ENCODE measurements around the gene SLCO2B1.

The SLCO2B1 gene

DNA sequence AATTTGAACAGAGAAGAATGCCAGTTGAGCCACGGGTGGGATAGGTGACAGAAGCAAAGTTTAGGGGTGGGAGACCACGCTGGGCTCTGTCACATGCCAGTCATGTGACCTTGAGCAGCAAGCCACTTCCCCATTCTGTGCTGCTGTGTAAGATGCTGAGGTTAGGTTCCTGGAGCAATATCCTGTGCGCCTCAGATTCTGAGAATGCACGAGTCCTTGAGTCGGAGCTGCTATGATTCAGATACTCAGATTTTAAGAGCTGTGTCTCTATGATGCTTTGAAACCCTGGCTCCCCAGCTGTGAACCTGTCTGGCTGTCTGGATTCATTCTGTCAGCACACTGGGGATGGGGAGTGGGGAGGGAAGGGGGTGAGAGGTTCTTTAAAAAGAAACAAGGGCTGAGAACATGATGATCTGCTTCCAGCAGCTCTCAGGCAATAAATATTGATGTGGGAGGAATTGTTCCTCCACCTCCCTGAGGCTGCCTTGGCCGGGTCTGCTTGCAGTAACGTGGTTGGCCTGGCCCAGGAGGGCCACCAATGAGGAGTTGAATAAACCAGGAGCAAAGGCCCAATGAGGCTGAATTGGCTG is 24.0 kb downstream of the SLCO2B1 start:
- peaks cover 8% of the 10 kb centered on the region for H3K4me1 ChIP-seq (ENCODE audit: control insufficient read depth, low read length)
- no peak overlapping the region for H3K4me3 ChIP-seq (ENCODE audit: low read length)
- H3K27ac ChIP-seq (ENCODE audit: low read depth, low read length) = no peak overlapping the region
- H3K4me2 ChIP-seq (ENCODE audit: low read length) = no peak overlapping the region
- H3K79me2 ChIP-seq (ENCODE audit: control insufficient read depth, low read length) = no peaks in the 10 kb centered on the region
- no peak for TF ChIP-seq EZH2phosphoT487 (IDR thresholded peaks at IDR 0.05; ENCODE audit: borderline replicate concordance, low read length)
- H3K9me3 ChIP-seq (ENCODE audit: control insufficient read depth, insufficient read depth, low read length) = no peaks in the 10 kb centered on the region
- no peaks in the 10 kb centered on the region for H3F3A ChIP-seq (ENCODE audit: control insufficient read depth, insufficient read depth)
- H3K9me2 ChIP-seq (replicated peaks; ENCODE audit: control insufficient read depth, low read length) = no peaks in the 10 kb centered on the region
- no peaks in the 10 kb centered on the region for H4K20me1 ChIP-seq (ENCODE audit: control insufficient read depth, insufficient read depth, low read depth, low read length)
- no peaks in the 10 kb centered on the region for H3K27me3 ChIP-seq (ENCODE audit: control insufficient read depth, low read length)
- H3K36me3 ChIP-seq (ENCODE audit: control insufficient read depth, low read length) = no peaks in the 10 kb centered on the region

DNA sequence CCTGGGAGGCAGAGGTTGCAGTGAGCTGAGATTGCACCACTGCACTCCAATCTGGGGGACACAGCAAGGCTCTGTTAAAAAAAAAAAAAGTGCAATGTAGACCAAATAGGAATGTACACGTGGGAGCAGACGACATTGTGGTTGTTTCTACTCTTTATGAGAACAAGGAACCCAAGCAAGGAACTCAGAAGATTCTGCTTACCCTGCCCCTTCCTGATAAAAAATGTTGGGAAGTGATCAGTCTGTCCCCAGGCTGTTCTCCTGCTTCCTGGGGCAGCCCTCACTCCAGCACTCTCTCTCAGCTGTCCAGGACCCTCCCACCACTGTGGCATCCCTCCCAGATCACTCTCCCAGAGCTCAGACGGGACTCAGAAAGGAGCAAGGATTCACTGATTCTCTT is 31.8 kb downstream of the SLCO2B1 start:
- H3K9me3 ChIP-seq (ENCODE audit: control insufficient read depth, insufficient read depth, low read length) = no peaks in the 10 kb centered on the region
- H3F3A ChIP-seq (ENCODE audit: control insufficient read depth, insufficient read depth) = no peaks in the 10 kb centered on the region
- no peaks in the 10 kb centered on the region for H3K4me1 ChIP-seq (ENCODE audit: control insufficient read depth, low read length)
- H3K4me2 ChIP-seq (ENCODE audit: low read length) = no peak overlapping the region
- no peaks in the 10 kb centered on the region for H3K9me2 ChIP-seq (replicated peaks; ENCODE audit: control insufficient read depth, low read length)
- no peaks in the 10 kb centered on the region for H4K20me1 ChIP-seq (ENCODE audit: control insufficient read depth, insufficient read depth, low read depth, low read length)
- H3K4me3 ChIP-seq (ENCODE audit: low read length) = no peak overlapping the region
- no peaks in the 10 kb centered on the region for H3K79me2 ChIP-seq (ENCODE audit: control insufficient read depth, low read length)
- no peak overlapping the region for H3K27ac ChIP-seq (ENCODE audit: low read depth, low read length)
- TF ChIP-seq EZH2phosphoT487 (IDR thresholded peaks at IDR 0.05; ENCODE audit: borderline replicate concordance, low read length) = no peak
- TF ChIP-seq, protein P1, sequence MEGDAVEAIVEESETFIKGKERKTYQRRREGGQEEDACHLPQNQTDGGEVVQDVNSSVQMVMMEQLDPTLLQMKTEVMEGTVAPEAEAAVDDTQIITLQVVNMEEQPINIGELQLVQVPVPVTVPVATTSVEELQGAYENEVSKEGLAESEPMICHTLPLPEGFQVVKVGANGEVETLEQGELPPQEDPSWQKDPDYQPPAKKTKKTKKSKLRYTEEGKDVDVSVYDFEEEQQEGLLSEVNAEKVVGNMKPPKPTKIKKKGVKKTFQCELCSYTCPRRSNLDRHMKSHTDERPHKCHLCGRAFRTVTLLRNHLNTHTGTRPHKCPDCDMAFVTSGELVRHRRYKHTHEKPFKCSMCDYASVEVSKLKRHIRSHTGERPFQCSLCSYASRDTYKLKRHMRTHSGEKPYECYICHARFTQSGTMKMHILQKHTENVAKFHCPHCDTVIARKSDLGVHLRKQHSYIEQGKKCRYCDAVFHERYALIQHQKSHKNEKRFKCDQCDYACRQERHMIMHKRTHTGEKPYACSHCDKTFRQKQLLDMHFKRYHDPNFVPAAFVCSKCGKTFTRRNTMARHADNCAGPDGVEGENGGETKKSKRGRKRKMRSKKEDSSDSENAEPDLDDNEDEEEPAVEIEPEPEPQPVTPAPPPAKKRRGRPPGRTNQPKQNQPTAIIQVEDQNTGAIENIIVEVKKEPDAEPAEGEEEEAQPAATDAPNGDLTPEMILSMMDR (IDR thresholded peaks at IDR 0.05; ENCODE audit: low read depth, low read length, poor library complexity, severe bottlenecking) = no peak
- peaks cover 10% of the 10 kb centered on the region for H3K27me3 ChIP-seq (ENCODE audit: control insufficient read depth, low read length)
- H3K36me3 ChIP-seq (ENCODE audit: control insufficient read depth, low read length) = no peaks in the 10 kb centered on the region

DNA sequence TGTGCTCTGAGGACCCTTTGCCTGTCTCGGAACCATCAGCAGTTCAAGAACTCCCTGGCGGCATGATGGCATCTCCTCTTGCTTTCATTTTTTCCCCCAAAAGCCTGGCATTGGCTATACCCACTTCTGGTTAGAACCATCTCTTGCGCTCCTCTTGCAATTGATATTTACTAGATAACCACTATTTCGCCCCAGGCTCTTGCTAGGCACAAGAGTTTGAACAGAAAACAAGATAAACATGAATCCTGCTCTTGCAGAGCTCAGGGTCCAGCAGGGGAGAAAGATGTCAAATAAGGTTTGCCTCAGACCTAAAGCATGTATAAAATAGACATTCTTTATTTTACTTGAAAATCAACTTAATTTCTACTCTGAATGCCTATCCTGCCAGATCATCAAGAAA is 33.1 kb downstream of the SLCO2B1 start:
- Histone ChIP-seq H3K9me3 (ENCODE audit: control insufficient read depth, insufficient read depth, low read length) (no peaks in the 10 kb centered on the region), H3K9me2 (replicated peaks; ENCODE audit: control insufficient read depth, low read length) (no peaks in the 10 kb centered on the region), H3K79me2 (ENCODE audit: control insufficient read depth, low read length) (no peaks in the 10 kb centered on the region), H3K27me3 (ENCODE audit: control insufficient read depth, low read length) (peaks cover 10% of the 10 kb centered on the region), H3K4me1 (ENCODE audit: control insufficient read depth, low read length) (no peaks in the 10 kb centered on the region), H3K4me2 (ENCODE audit: low read length) (no peak overlapping the region), H3K36me3 (ENCODE audit: control insufficient read depth, low read length) (no peaks in the 10 kb centered on the region), H3K4me3 (ENCODE audit: low read length) (no peak overlapping the region), H3F3A (ENCODE audit: control insufficient read depth, insufficient read depth) (no peaks in the 10 kb centered on the region), H4K20me1 (ENCODE audit: control insufficient read depth, insufficient read depth, low read depth, low read length) (no peaks in the 10 kb centered on the region), H3K27ac (ENCODE audit: low read depth, low read length) (no peak overlapping the region)
- no peak for TF ChIP-seq EZH2phosphoT487 (IDR thresholded peaks at IDR 0.05; ENCODE audit: borderline replicate concordance, low read length)
- TF ChIP-seq, protein P1 (IDR thresholded peaks at IDR 0.05; ENCODE audit: low read depth, low read length, poor library complexity, severe bottlenecking) = no peak

DNA sequence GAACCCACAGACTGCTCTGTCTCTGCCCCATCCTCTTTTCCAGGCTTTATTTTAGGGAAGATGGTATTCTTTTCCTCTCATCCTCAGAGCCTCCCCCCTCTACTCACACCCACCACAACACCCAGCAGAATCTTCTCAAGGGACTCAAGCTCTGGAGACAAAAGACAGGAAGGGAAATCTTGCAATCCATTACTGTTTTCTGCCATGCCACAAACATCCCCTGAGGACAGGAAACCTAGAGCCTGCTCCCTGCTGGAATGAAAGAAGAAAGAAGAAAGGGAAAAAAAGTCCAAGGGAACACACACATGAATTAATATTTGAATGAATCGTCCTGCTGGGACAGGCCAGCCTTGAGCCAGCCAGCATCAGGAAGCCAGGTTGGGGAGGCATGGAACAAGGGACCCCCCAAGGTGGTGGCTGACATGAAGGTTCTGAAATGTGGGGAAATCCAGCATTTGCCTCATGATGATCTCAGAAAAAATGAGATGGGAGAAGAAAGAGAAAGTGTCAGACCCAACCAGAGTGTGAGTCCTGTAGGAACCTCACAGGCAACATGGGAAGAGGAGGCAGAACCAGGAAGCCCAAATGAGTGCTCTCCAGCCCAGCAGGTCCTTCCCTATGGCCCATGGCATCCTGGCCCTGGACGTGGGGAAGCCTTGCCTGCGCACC is 34.0 kb downstream of the SLCO2B1 start:
- Histone ChIP-seq H3K4me3 (ENCODE audit: low read length) (no peak overlapping the region), H3K9me3 (ENCODE audit: control insufficient read depth, insufficient read depth, low read length) (no peaks in the 10 kb centered on the region), H3K79me2 (ENCODE audit: control insufficient read depth, low read length) (no peaks in the 10 kb centered on the region), H3F3A (ENCODE audit: control insufficient read depth, insufficient read depth) (no peaks in the 10 kb centered on the region), H3K9me2 (replicated peaks; ENCODE audit: control insufficient read depth, low read length) (no peaks in the 10 kb centered on the region), H3K36me3 (ENCODE audit: control insufficient read depth, low read length) (no peaks in the 10 kb centered on the region), H3K27ac (ENCODE audit: low read depth, low read length) (no peak overlapping the region), H3K27me3 (ENCODE audit: control insufficient read depth, low read length) (peaks cover 10% of the 10 kb centered on the region), H3K4me2 (ENCODE audit: low read length) (no peak overlapping the region), H4K20me1 (ENCODE audit: control insufficient read depth, insufficient read depth, low read depth, low read length) (no peaks in the 10 kb centered on the region), H3K4me1 (ENCODE audit: control insufficient read depth, low read length) (no peaks in the 10 kb centered on the region)
- TF ChIP-seq, protein P1 (IDR thresholded peaks at IDR 0.05; ENCODE audit: low read depth, low read length, poor library complexity, severe bottlenecking) = no peak
- no peak for TF ChIP-seq EZH2phosphoT487 (IDR thresholded peaks at IDR 0.05; ENCODE audit: borderline replicate concordance, low read length)

All from DOHH2 (cell line).